GM23338 (cell line): ENCODE results near the gene TCIRG1. TPM values are rescaled to one million over a fixed set of nuclear protein-coding genes. Genes with fewer than 3 reads are reported as not detected.

Source experiments
- ATAC-seq: fragments of 200-7000 bp; cut with Tn5 transposase; 3 replicates; pipeline ENCODE4 v1.9.1; 2020
- DNase-seq: peaks from one replicate; pipeline ENCODE4 v3.0.0-alpha.2; 2015; ENCODE audit warnings: low spot score
- H2AFZ ChIP-seq: fragments of 200-600 bp; sonication (generic); 2 replicates; pipeline ENCODE4 v1.8.0; 2016; ENCODE audit warnings: antibody characterized with exemption, mild to moderate bottlenecking, moderate library complexity
- H3F3A ChIP-seq: fragments of 200-600 bp; sonication (generic); replicated peaks from 2 replicates; pipeline ENCODE4 v1.8.0; 2017; ENCODE audit warnings: antibody characterized with exemption, mixed run types, low read depth
- H3K27ac ChIP-seq: fragments of 200-600 bp; sonication (generic); 2 replicates; pipeline ENCODE4 v1.6.1; 2016; ENCODE audit warnings: low read depth
- H3K27me3 ChIP-seq: fragments of 200-600 bp; sonication (generic); 2 replicates; pipeline ENCODE4 v1.8.0; 2016; ENCODE audit warnings: mild to moderate bottlenecking, mixed run types, moderate library complexity; ENCODE audit not compliant: insufficient read depth
- H3K36me3 ChIP-seq: fragments of 200-600 bp; sonication (generic); 2 replicates; pipeline ENCODE4 v1.8.0; 2016; ENCODE audit warnings: mild to moderate bottlenecking; ENCODE audit not compliant: insufficient read depth
- H3K4me1 ChIP-seq: fragments of 200-600 bp; sonication (generic); 2 replicates; pipeline ENCODE4 v1.8.0; 2016; ENCODE audit warnings: mild to moderate bottlenecking, moderate library complexity; ENCODE audit not compliant: insufficient read depth
- H3K4me2 ChIP-seq: fragments of 200-600 bp; sonication (generic); 2 replicates; pipeline ENCODE4 v1.7.1; 2017; ENCODE audit warnings: mixed run types
- H3K4me3 ChIP-seq: fragments of 200-600 bp; sonication (generic); 2 replicates; pipeline ENCODE4 v1.6.1; 2016; ENCODE audit warnings: mixed run types
- H3K79me2 ChIP-seq: fragments of 200-600 bp; sonication (generic); replicated peaks from 2 replicates; pipeline ENCODE4 v1.8.0; 2017; ENCODE audit warnings: mild to moderate bottlenecking; ENCODE audit not compliant: insufficient read depth
- H3K9me2 ChIP-seq: fragments of 200-600 bp; sonication (generic); 2 replicates; pipeline ENCODE4 v1.8.0; 2017; ENCODE audit not compliant: insufficient read depth
- H4K20me1 ChIP-seq: fragments of 200-600 bp; sonication (generic); replicated peaks from 2 replicates; pipeline ENCODE4 v1.8.0; 2017; ENCODE audit warnings: mild to moderate bottlenecking; ENCODE audit not compliant: insufficient read depth
- H3K27ac Mint-ChIP-seq: 2 replicates; pipeline ENCODE4 v1.8.0; 2020; ENCODE audit warnings: inconsistent platforms, mild to moderate bottlenecking, moderate library complexity, mixed read lengths
- H3K27me3 Mint-ChIP-seq: 3 replicates; pipeline ENCODE4 v1.8.0; 2022; ENCODE audit warnings: low read depth, mild to moderate bottlenecking, moderate library complexity, mixed read lengths, inconsistent platforms; ENCODE audit not compliant: insufficient read depth, poor library complexity
- H3K36me3 Mint-ChIP-seq: 3 replicates; pipeline ENCODE4 v1.8.0; 2021; ENCODE audit warnings: low read depth, mild to moderate bottlenecking, inconsistent platforms, moderate library complexity, mixed read lengths
- H3K4me1 Mint-ChIP-seq: 3 replicates; pipeline ENCODE4 v1.8.0; 2020; ENCODE audit warnings: mild to moderate bottlenecking, inconsistent platforms, mixed read lengths
- H3K4me3 Mint-ChIP-seq: 3 replicates; pipeline ENCODE4 v1.8.0; 2021; ENCODE audit warnings: moderate library complexity, mild to moderate bottlenecking, inconsistent platforms, mixed read lengths
- H3K9me3 Mint-ChIP-seq: 3 replicates; pipeline ENCODE4 v1.8.0; 2020; ENCODE audit warnings: moderate library complexity, mild to moderate bottlenecking, inconsistent platforms, mixed read lengths
- CREB1 ChIP-seq: fragments of 250-450 bp; sonication (Bioruptor Pico); IDR thresholded peaks from 2 replicates; pipeline ENCODE4 v1.5.0; 2020; ENCODE audit warnings: low read depth, mild to moderate bottlenecking, moderate library complexity
- CTCF ChIP-seq, 2 experiments: fragments of 200-600 bp in 1 of 2; sonication (generic) in 1 of 2; conservative IDR thresholded peaks; 2 replicates each; pipeline versions ENCODE4 v1.5.1 to v1.6.1; 2016 to 2017; ENCODE audit warnings: antibody characterized with exemption in 2 of 2, low read depth in 2 of 2, mild to moderate bottlenecking in 2 of 2, moderate library complexity in 1 of 2
- JUNB ChIP-seq: IDR thresholded peaks from one replicate; pipeline ENCODE4 v1.6.1; 2016; ENCODE audit warnings: antibody characterized with exemption; ENCODE audit not compliant: unreplicated experiment
- NANOG ChIP-seq: IDR thresholded peaks from 2 replicates; pipeline ENCODE4 v1.6.1; 2016; ENCODE audit warnings: antibody characterized with exemption, borderline replicate concordance
- STAT1 ChIP-seq: IDR thresholded peaks from one replicate; pipeline ENCODE4 v1.6.1; 2016; ENCODE audit warnings: antibody characterized with exemption; ENCODE audit not compliant: unreplicated experiment
- polyA plus RNA-seq: library from polyadenylated mRNA; unstranded; fragments of >200 nt; fragmentation: Nextera tagmentation; extraction: Ambion mirVana; gene quantifications from 2 replicates; pipeline ENCODE4 v1.2.1, GENCODE V29; 2016
- total RNA-seq: library from RNA; depleted of rRNA; stranded (reverse); fragments of >200 nt; shearing (Covaris generic); gene quantifications from 2 replicates; pipeline ENCODE4 v1.2.3, GENCODE V29; 2014
- TF ChIP-seq, protein P1 (sequence below): IDR thresholded peaks from one replicate; pipeline ENCODE4 v1.6.1; 2018; ENCODE audit warnings: antibody characterized with exemption; ENCODE audit not compliant: unreplicated experiment
- TF ChIP-seq, protein P2 (sequence below): fragments of 250-450 bp; sonication (Bioruptor Pico); IDR thresholded peaks from 2 replicates; pipeline ENCODE4 v1.5.0; 2020; ENCODE audit warnings: mild to moderate bottlenecking, moderate library complexity

Gene TCIRG1
- total and polyA plus RNA-seq, 2 experiments from 2014 or later = 20.4 to 40.4 TPM

- TF ChIP-seq, protein P1, sequence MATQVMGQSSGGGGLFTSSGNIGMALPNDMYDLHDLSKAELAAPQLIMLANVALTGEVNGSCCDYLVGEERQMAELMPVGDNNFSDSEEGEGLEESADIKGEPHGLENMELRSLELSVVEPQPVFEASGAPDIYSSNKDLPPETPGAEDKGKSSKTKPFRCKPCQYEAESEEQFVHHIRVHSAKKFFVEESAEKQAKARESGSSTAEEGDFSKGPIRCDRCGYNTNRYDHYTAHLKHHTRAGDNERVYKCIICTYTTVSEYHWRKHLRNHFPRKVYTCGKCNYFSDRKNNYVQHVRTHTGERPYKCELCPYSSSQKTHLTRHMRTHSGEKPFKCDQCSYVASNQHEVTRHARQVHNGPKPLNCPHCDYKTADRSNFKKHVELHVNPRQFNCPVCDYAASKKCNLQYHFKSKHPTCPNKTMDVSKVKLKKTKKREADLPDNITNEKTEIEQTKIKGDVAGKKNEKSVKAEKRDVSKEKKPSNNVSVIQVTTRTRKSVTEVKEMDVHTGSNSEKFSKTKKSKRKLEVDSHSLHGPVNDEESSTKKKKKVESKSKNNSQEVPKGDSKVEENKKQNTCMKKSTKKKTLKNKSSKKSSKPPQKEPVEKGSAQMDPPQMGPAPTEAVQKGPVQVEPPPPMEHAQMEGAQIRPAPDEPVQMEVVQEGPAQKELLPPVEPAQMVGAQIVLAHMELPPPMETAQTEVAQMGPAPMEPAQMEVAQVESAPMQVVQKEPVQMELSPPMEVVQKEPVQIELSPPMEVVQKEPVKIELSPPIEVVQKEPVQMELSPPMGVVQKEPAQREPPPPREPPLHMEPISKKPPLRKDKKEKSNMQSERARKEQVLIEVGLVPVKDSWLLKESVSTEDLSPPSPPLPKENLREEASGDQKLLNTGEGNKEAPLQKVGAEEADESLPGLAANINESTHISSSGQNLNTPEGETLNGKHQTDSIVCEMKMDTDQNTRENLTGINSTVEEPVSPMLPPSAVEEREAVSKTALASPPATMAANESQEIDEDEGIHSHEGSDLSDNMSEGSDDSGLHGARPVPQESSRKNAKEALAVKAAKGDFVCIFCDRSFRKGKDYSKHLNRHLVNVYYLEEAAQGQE = no peak
- TF ChIP-seq CTCF (conservative IDR thresholded peaks at IDR 0.05; ENCODE audit: low read depth in 2 of 2) (no peak), STAT1 (no peak), CREB1 (no peak), NANOG (no peak)
These were observed 19.0 kb downstream of the TCIRG1 start (continued) for GRCh38 chr11:68057807-68058206.

- Histone ChIP-seq H3K79me2 (no peaks in the 10 kb centered on the region), H3K27me3 (no peaks in the 10 kb centered on the region), H3F3A (peaks cover 27% of the 10 kb centered on the region; the same call in 1 of the 2 replicates), H3K27ac (no peak overlapping the region), H3K4me1 (no peaks in the 10 kb centered on the region), H3K4me3 (no peak overlapping the region), H4K20me1 (peaks cover 18% of the 10 kb centered on the region), H2AFZ (no peak overlapping the region), H3K9me2 (no peaks in the 10 kb centered on the region), H3K4me2 (no peak overlapping the region), H3K36me3 (peaks cover 70% of the 10 kb centered on the region)
- ATAC-seq (no peak), DNase-seq (no peak)
- Mint-ChIP-seq H3K9me3 (no peaks in the 10 kb centered on the region), H3K27ac (no peak overlapping the region), H3K27me3 (peaks cover 4% of the 10 kb centered on the region), H3K36me3 (peaks cover 85% of the 10 kb centered on the region), H3K4me1 (no peaks in the 10 kb centered on the region), H3K4me3 (no peak overlapping the region)
- TF ChIP-seq, protein P1 = no peak
- TF ChIP-seq CTCF (conservative IDR thresholded peaks at IDR 0.05; ENCODE audit: low read depth in 2 of 2) (no peak), CREB1 (no peak), JUNB (no peak)
- TF ChIP-seq, protein P2, sequence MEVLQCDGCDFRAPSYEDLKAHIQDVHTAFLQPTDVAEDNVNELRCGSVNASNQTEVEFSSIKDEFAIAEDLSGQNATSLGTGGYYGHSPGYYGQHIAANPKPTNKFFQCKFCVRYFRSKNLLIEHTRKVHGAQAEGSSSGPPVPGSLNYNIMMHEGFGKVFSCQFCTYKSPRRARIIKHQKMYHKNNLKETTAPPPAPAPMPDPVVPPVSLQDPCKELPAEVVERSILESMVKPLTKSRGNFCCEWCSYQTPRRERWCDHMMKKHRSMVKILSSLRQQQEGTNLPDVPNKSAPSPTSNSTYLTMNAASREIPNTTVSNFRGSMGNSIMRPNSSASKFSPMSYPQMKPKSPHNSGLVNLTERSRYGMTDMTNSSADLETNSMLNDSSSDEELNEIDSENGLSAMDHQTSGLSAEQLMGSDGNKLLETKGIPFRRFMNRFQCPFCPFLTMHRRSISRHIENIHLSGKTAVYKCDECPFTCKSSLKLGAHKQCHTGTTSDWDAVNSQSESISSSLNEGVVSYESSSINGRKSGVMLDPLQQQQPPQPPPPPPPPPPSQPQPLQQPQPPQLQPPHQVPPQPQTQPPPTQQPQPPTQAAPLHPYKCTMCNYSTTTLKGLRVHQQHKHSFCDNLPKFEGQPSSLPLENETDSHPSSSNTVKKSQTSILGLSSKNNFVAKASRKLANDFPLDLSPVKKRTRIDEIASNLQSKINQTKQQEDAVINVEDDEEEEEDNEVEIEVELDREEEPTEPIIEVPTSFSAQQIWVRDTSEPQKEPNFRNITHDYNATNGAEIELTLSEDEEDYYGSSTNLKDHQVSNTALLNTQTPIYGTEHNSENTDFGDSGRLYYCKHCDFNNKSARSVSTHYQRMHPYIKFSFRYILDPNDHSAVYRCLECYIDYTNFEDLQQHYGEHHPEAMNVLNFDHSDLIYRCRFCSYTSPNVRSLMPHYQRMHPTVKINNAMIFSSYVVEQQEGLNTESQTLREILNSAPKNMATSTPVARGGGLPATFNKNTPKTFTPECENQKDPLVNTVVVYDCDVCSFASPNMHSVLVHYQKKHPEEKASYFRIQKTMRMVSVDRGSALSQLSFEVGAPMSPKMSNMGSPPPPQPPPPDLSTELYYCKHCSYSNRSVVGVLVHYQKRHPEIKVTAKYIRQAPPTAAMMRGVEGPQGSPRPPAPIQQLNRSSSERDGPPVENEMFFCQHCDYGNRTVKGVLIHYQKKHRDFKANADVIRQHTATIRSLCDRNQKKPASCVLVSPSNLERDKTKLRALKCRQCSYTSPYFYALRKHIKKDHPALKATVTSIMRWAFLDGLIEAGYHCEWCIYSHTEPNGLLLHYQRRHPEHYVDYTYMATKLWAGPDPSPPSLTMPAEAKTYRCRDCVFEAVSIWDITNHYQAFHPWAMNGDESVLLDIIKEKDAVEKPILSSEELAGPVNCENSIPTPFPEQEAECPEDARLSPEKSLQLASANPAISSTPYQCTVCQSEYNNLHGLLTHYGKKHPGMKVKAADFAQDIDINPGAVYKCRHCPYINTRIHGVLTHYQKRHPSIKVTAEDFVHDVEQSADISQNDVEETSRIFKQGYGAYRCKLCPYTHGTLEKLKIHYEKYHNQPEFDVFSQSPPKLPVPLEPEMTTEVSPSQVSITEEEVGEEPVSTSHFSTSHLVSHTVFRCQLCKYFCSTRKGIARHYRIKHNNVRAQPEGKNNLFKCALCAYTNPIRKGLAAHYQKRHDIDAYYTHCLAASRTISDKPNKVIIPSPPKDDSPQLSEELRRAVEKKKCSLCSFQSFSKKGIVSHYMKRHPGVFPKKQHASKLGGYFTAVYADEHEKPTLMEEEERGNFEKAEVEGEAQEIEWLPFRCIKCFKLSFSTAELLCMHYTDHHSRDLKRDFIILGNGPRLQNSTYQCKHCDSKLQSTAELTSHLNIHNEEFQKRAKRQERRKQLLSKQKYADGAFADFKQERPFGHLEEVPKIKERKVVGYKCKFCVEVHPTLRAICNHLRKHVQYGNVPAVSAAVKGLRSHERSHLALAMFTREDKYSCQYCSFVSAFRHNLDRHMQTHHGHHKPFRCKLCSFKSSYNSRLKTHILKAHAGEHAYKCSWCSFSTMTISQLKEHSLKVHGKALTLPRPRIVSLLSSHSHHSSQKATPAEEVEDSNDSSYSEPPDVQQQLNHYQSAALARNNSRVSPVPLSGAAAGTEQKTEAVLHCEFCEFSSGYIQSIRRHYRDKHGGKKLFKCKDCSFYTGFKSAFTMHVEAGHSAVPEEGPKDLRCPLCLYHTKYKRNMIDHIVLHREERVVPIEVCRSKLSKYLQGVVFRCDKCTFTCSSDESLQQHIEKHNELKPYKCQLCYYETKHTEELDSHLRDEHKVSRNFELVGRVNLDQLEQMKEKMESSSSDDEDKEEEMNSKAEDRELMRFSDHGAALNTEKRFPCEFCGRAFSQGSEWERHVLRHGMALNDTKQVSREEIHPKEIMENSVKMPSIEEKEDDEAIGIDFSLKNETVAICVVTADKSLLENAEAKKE (CRISPR knock-in tag) = no peak
These were observed 22.7 kb downstream of the TCIRG1 start for GRCh38 chr11:68061508-68061907.
